ENCODE measurements around the gene ZNRF1. TPM values are rescaled to one million over a fixed set of nuclear protein-coding genes. Genes with fewer than 3 reads are reported as not detected.

ZNRF1 gene
- total RNA-seq, 1 experiment from 2014 or later, result 52.3 TPM

DNA sequence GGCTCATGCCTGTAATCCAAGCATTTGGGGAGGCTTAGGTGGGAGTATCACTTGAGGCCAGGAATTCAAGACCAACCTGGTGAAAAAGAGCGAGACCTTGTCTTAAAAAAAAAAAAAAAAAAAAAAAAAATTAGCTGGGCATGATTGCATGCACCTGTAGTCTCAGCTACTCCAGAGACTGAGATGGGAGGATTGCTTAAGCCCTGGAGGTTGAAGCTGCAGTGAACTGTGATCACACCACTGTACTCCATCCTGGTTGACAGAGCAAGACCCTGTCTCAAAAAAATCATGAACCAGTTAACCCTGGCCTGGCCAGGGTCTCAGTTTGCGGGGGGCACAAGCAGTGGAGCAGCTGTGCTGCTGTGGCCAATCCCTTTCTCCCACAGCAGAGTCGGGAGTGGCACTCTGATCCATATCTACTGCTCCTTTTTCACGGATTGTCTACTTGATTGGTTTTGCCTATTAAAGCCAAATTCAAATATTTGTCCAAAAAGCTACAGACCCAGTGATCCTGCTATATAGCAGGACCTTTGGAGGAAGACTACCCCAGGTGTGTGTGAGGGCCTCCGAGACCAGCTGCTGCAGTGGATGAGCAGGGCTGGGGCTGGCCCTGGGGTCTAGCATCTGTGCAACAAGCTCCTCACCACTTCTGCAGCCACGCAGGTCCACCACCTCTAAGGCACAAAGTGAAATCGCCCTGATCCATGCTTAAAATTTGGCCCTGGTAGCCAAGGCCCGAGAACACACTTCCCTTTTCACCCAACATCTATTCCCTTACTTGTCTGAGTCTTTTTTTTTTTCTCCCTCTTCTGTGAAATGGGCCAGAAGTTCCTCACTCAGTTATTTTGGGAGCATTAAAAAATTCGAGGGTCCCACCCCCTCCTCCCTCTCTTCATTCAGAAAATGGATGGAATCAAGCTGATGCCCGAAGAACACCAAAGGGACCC is 69.5 kb downstream of the ZNRF1 start:
- Histone ChIP-seq H3K4me3 (ENCODE audit: low read depth in 2 of 2, low read length in 2 of 2) (no peak overlapping the region), H3K36me3 (ENCODE audit: control insufficient read depth, insufficient read depth, low read length) (no peaks in the 10 kb centered on the region), H3K9me3 (ENCODE audit: control insufficient read depth, insufficient read depth, low read depth, low read length) (no peaks in the 10 kb centered on the region), H3K4me1 (ENCODE audit: control insufficient read depth, insufficient read depth, low read length) (peaks cover 25% of the 10 kb centered on the region), H3K27ac (ENCODE audit: low read length) (no peak overlapping the region), H3K27me3 (ENCODE audit: control insufficient read depth, insufficient read depth, low read length) (no peaks in the 10 kb centered on the region)
- no peak for TF ChIP-seq SIN3A (IDR thresholded peaks at IDR 0.05; ENCODE audit: borderline replicate concordance, insufficient read depth, low read depth, low read length)
- TF ChIP-seq, protein P1, sequence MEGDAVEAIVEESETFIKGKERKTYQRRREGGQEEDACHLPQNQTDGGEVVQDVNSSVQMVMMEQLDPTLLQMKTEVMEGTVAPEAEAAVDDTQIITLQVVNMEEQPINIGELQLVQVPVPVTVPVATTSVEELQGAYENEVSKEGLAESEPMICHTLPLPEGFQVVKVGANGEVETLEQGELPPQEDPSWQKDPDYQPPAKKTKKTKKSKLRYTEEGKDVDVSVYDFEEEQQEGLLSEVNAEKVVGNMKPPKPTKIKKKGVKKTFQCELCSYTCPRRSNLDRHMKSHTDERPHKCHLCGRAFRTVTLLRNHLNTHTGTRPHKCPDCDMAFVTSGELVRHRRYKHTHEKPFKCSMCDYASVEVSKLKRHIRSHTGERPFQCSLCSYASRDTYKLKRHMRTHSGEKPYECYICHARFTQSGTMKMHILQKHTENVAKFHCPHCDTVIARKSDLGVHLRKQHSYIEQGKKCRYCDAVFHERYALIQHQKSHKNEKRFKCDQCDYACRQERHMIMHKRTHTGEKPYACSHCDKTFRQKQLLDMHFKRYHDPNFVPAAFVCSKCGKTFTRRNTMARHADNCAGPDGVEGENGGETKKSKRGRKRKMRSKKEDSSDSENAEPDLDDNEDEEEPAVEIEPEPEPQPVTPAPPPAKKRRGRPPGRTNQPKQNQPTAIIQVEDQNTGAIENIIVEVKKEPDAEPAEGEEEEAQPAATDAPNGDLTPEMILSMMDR (IDR thresholded peaks at IDR 0.05), result no peak
- no peak for TF ChIP-seq POLR2AphosphoS5 (IDR thresholded peaks at IDR 0.05; ENCODE audit: low read depth, low read length)
- no peak for TF ChIP-seq REST (IDR thresholded peaks at IDR 0.05; ENCODE audit: insufficient read depth in 1 of 2, low read depth in 2 of 2, low read length in 1 of 2)
- TF ChIP-seq TCF7L2 (IDR thresholded peaks at IDR 0.05; ENCODE audit: low read depth, low read length), result no peak
- POLR2A ChIA-PET, result interaction anchor here (0.7 kb wide), 1 partner anchor 34 kb away, joined by 8 read pairs; no protein-coding TSS in a partner anchor
- in situ Hi-C loops (cut with HindIII; ENCODE audit: low pct_unique_long_range_greater_than_20kb, low sequenced_read_pairs), result no loop called here
- BruUV-seq (replicated peaks), result no TSS peak
- intact Hi-C loops (cut with micrococcal nuclease; ENCODE audit: unreplicated experiment), result no loop called here
- DNase-seq (ENCODE audit: low read depth, low spot score), result no peak
- CTCF ChIA-PET, result interaction anchor here (0.7 kb wide), 1 partner anchor 48 kb away, joined by 4 read pairs; the partner anchor contains the start of gene LDHD
- ATAC-seq, result no peak

- DNase-seq (ENCODE audit: low read depth, low spot score) (no peak), ATAC-seq (no peak)
- Histone ChIP-seq H3K27ac (ENCODE audit: low read length) (no peak overlapping the region), H3K4me3 (ENCODE audit: low read depth in 2 of 2, low read length in 2 of 2) (no peak overlapping the region), H3K27me3 (ENCODE audit: control insufficient read depth, insufficient read depth, low read length) (no peaks in the 10 kb centered on the region), H3K36me3 (ENCODE audit: control insufficient read depth, insufficient read depth, low read length) (no peaks in the 10 kb centered on the region), H3K9me3 (ENCODE audit: control insufficient read depth, insufficient read depth, low read depth, low read length) (no peaks in the 10 kb centered on the region), H3K4me1 (ENCODE audit: control insufficient read depth, insufficient read depth, low read length) (peaks cover 23% of the 10 kb centered on the region)
- in situ Hi-C loops (cut with HindIII; ENCODE audit: low pct_unique_long_range_greater_than_20kb, low sequenced_read_pairs), result no loop called here
- intact Hi-C loops (cut with micrococcal nuclease; ENCODE audit: unreplicated experiment), result no loop called here
- TF ChIP-seq, protein P1 (IDR thresholded peaks at IDR 0.05), result no peak
- TF ChIP-seq TCF7L2 (IDR thresholded peaks at IDR 0.05; ENCODE audit: low read depth, low read length) (no peak), SIN3A (IDR thresholded peaks at IDR 0.05; ENCODE audit: borderline replicate concordance, insufficient read depth, low read depth, low read length) (no peak), POLR2AphosphoS5 (IDR thresholded peaks at IDR 0.05; ENCODE audit: low read depth, low read length) (no peak), REST (IDR thresholded peaks at IDR 0.05; ENCODE audit: insufficient read depth in 1 of 2, low read depth in 2 of 2, low read length in 1 of 2) (no peak)
- POLR2A ChIA-PET, result no interaction called here
- BruUV-seq (replicated peaks), result no TSS peak
- CTCF ChIA-PET, result no interaction called here
Measured at GRCh38 chr16:75070012-75070841, 71.4 kb downstream of the ZNRF1 start.
